HCT116 (cell line): ENCODE results near the gene CUL5. TPM values are rescaled to one million over a fixed set of nuclear protein-coding genes. Genes with fewer than 3 reads are reported as not detected.
A peak's percentile ranks its signal among the peaks of the same experiment; 100 is the strongest.

Experiments used
- ATAC-seq: fragments of 200-7000 bp; cut with Tn5 transposase; 2 replicates; pipeline ENCODE4 v1.9.1; 2020; ENCODE audit warnings: mild to moderate bottlenecking, moderate library complexity
- BruUV-seq: library from RNA; stranded (reverse); fragments of 400-500 nt; replicated peaks from 2 replicates; lab custom pipeline; 2021; lab: Mats Ljungman, UMichigan
- CTCF ChIA-PET: fragments of 300-600 bp; sonication (Branson Sonifier 250); formaldehyde crosslinking; loops from one replicate; lab custom pipeline; 2021; ENCODE audit warnings: antibody characterized with exemption; lab: Charles Lee
- POLR2A ChIA-PET: fragments of 300-600, 350-600 bp; sonication (Branson Sonifier 250); formaldehyde crosslinking; loops from one replicate; lab custom pipeline; 2021; ENCODE audit warnings: antibody characterized with exemption; lab: Charles Lee
- RAD21 ChIA-PET, 2 experiments: fragments of 300-600 bp; sonication (Branson Sonifier 250); formaldehyde crosslinking; loops; one replicate each; lab custom pipeline; 2023; ENCODE audit warnings: low total read pairs in 2 of 2; ENCODE audit not compliant: uncharacterized antibody in 2 of 2, unreplicated experiment in 2 of 2, low non-redundant PET in 1 of 2; lab: Charles Lee
- DNase-seq: peaks from one replicate; pipeline ENCODE4 v3.0.0-alpha.2; 2010; ENCODE audit warnings: low read depth, low spot score
- H2AFZ ChIP-seq: fragments of 200-600 bp; shearing (Covaris generic), sonication (generic); 2 replicates; pipeline ENCODE4 v1.6.1; 2017; ENCODE audit warnings: low read depth, mixed run types, mixed read lengths, antibody characterized with exemption, low read length; ENCODE audit not compliant: poor library complexity, severe bottlenecking
- H3K27ac ChIP-seq: 2 replicates; pipeline ENCODE4 v1.5.1; 2012; ENCODE audit warnings: low read depth, low read length
- H3K27me3 ChIP-seq: fragments of 200-600 bp; sonication (generic); 2 replicates; pipeline ENCODE4 v1.6.1; 2016; ENCODE audit warnings: mixed run types, low read length, mixed read lengths; ENCODE audit not compliant: insufficient read depth
- H3K36me3 ChIP-seq, 2 experiments: fragments of 200-500 bp in 1 of 2; fragments of 200-600 bp in 1 of 2; sonication (Bioruptor generic) in 1 of 2; sonication (generic) in 1 of 2; 2 replicates each; pipeline versions ENCODE4 v1.5.1 to v1.6.1; 2014 to 2016; ENCODE audit warnings: low read length in 2 of 2, inconsistent platforms in 1 of 2, mixed read lengths in 1 of 2, mixed run types in 1 of 2; ENCODE audit not compliant: insufficient read depth in 2 of 2, control insufficient read depth in 1 of 2
- H3K4me1 ChIP-seq, 2 experiments: fragments of 200-600 bp in 1 of 2; sonication (generic) in 1 of 2; 2 replicates each; pipeline versions ENCODE4 v1.5.1 to v1.6.1; 2012 to 2017; ENCODE audit warnings: low read length in 2 of 2, inconsistent platforms in 1 of 2, mild to moderate bottlenecking in 1 of 2, mixed read lengths in 1 of 2, mixed run types in 1 of 2, moderate library complexity in 1 of 2; ENCODE audit not compliant: insufficient read depth in 2 of 2, control insufficient read depth in 1 of 2
- H3K4me2 ChIP-seq: fragments of 200-600 bp; sonication (generic); 2 replicates; pipeline ENCODE4 v1.6.1; 2017; ENCODE audit warnings: mixed run types, low read length, mixed read lengths
- H3K4me3 ChIP-seq, 2 experiments: fragments of 200-600 bp in 1 of 2; sonication (generic) in 1 of 2; replicated peaks in 1 of 2; 2 replicates each; pipeline ENCODE4 v1.5.1; 2011 to 2016; ENCODE audit warnings: low read length in 2 of 2, control low read depth in 1 of 2, low read depth in 1 of 2, mild to moderate bottlenecking in 1 of 2, mixed read lengths in 1 of 2, mixed run types in 1 of 2
- H3K79me2 ChIP-seq: fragments of 200-600 bp; sonication (generic); 2 replicates; pipeline ENCODE4 v1.6.1; 2017; ENCODE audit warnings: mild to moderate bottlenecking, mixed run types, low read length, moderate library complexity, mixed read lengths; ENCODE audit not compliant: insufficient read depth
- H3K9ac ChIP-seq: fragments of 200-600 bp; sonication (generic); 2 replicates; pipeline ENCODE4 v1.6.1; 2016; ENCODE audit warnings: low read length, mixed read lengths
- H3K9me2 ChIP-seq: fragments of 200-600 bp; sonication (generic), shearing (Covaris generic); 2 replicates; pipeline ENCODE4 v1.6.1; 2017; ENCODE audit warnings: mixed run types, mild to moderate bottlenecking, moderate library complexity; ENCODE audit not compliant: insufficient read depth
- H3K9me3 ChIP-seq, 2 experiments: fragments of 200-500 bp in 1 of 2; fragments of 200-600 bp in 1 of 2; sonication (Bioruptor generic) in 1 of 2; sonication (generic) in 1 of 2; 2 replicates each; pipeline ENCODE4 v1.6.1; 2014 to 2017; ENCODE audit warnings: low read length in 2 of 2, mixed read lengths in 2 of 2, inconsistent platforms in 1 of 2, low read depth in 1 of 2, mild to moderate bottlenecking in 1 of 2, mixed run types in 1 of 2, moderate library complexity in 1 of 2; ENCODE audit not compliant: control insufficient read depth in 1 of 2, insufficient read depth in 1 of 2
- H4K20me1 ChIP-seq: fragments of 200-600 bp; sonication (generic), shearing (Covaris generic); 2 replicates; pipeline ENCODE4 v1.6.1; 2017; ENCODE audit warnings: mixed run types, mild to moderate bottlenecking, moderate library complexity; ENCODE audit not compliant: insufficient read depth
- CEBPB ChIP-seq: IDR thresholded peaks from 2 replicates; pipeline ENCODE4 v1.6.1; 2012; ENCODE audit warnings: low read depth
- EZH2 ChIP-seq: fragments of 200-600 bp; sonication (generic); IDR thresholded peaks from 2 replicates; pipeline ENCODE4 v1.6.1; 2017; ENCODE audit warnings: antibody characterized with exemption, mixed run types
- EZH2phosphoT487 ChIP-seq: fragments of 200-600 bp; IDR thresholded peaks from 2 replicates; pipeline ENCODE4 v1.6.1; 2018; ENCODE audit warnings: antibody characterized with exemption, borderline replicate concordance
- FOSL1 ChIP-seq: IDR thresholded peaks from 2 replicates; pipeline ENCODE4 v1.6.1; 2012; ENCODE audit warnings: low read depth
- POLR2A ChIP-seq: IDR thresholded peaks from 2 replicates; pipeline ENCODE4 v1.7.0; 2011; ENCODE audit warnings: borderline replicate concordance; ENCODE audit not compliant: insufficient read depth, insufficient read length; ENCODE audit errors: extremely low read depth
- YY1 ChIP-seq: IDR thresholded peaks from 2 replicates; pipeline ENCODE4 v1.6.1; 2011; ENCODE audit warnings: low read length, low read depth, moderate library complexity, mild to moderate bottlenecking; ENCODE audit not compliant: insufficient replicate concordance; ENCODE audit errors: extremely low read depth
- ZNF274 ChIP-seq: fragments of 200-500 bp; sonication (Bioruptor generic); IDR thresholded peaks from 2 replicates; pipeline ENCODE4 v1.6.1; 2014; ENCODE audit warnings: mild to moderate bottlenecking, low read depth, low read length, inconsistent platforms
- intact Hi-C: fragments of 100-400 bp; cut with micrococcal nuclease; formaldehyde crosslinking; loops from 2 replicates; pipeline ENCODE4 v1.10.0; 2022
- total RNA-seq: library from RNA; stranded (reverse); gene quantifications from one replicate; pipeline ENCODE4 v1.2.1, GENCODE V29; 2021; ENCODE audit not compliant: unreplicated experiment
- TF ChIP-seq, protein P1 (sequence below): IDR thresholded peaks from 2 replicates; pipeline ENCODE4 v1.6.1; 2012; ENCODE audit warnings: low read depth
- TF ChIP-seq, protein P2 (sequence below): IDR thresholded peaks from 2 replicates; pipeline ENCODE4 v1.6.1; 2011; ENCODE audit warnings: mild to moderate bottlenecking, low read length, moderate library complexity; ENCODE audit not compliant: insufficient replicate concordance; ENCODE audit errors: extremely low read depth
- TF ChIP-seq, protein P3 (sequence below): IDR thresholded peaks from 2 replicates; pipeline ENCODE4 v1.6.1; 2012

CUL5 gene
- total RNA-seq, 1 experiment from 2014 or later, result 41.9 TPM

DNA sequence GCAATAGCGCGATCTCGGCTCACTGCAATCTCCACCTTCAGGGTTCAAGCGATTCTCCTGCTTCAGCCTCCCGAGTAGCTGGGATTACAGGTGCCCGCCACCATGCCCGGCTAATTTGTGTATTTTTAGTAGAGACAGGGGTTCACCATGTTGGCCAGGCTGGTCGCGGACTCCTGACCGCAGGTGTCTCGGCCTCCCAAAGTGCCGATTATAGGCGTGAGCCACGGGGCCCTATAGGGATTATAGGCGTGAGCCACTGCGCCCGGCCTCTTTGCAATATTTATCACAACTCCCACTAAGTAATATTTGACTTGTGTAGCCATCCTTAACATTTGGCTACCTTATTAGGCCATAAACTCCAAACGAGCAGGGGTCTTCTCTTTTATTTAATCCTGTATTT is 879 bp upstream of the CUL5 start:
- DNase-seq (no peak), ATAC-seq (no peak)

GRCh38 chr11:108009497-108010370 is 1.0 kb downstream of the CUL5 start:
- RAD21 ChIA-PET, result interaction anchor here in 1 of 2 experiments (0.6 kb wide), 1 partner anchor 465 kb away, joined by 4 read pairs; no protein-coding TSS in a partner anchor
- CTCF ChIA-PET, result interaction anchor here (0.8 to 2.4 kb wide), 6 partner anchors 10 to 640 kb away, joined by 3 to 18 read pairs (median 6); no protein-coding TSS in a partner anchor
- H3K9me2 ChIP-seq, result no peaks in the 10 kb centered on the region
- ATAC-seq (peak; percentile 12), DNase-seq (no peak)
- intact Hi-C loops, result loop anchor here (2.0 kb wide), 1 partner anchor 645 kb away; no protein-coding TSS in a partner anchor
- H3K27ac ChIP-seq, result peak overlapping the region; percentile 92
- H3K4me3 ChIP-seq, result peak overlapping the region; percentile 93 to 94
- H3K27me3 ChIP-seq, result no peaks in the 10 kb centered on the region
- no peaks in the 10 kb centered on the region for H4K20me1 ChIP-seq
- H3K36me3 ChIP-seq, result no peaks in the 10 kb centered on the region
- POLR2A ChIA-PET, result interaction anchor here (1.1 to 1.9 kb wide), 2 partner anchors 10 to 14 kb away, joined by 3 to 7 read pairs; no protein-coding TSS in a partner anchor
- peaks cover 2 to 18% of the 10 kb centered on the region in 2 experiments; a peak in 3 of 4 replicates for H3K4me1 ChIP-seq
- H2AFZ ChIP-seq, result no peak overlapping the region
- TSS peak; percentile 52 for BruUV-seq
- H3K9ac ChIP-seq, result peak overlapping the region; percentile 97
- peak overlapping the region; percentile 80 for H3K4me2 ChIP-seq
- H3K9me3 ChIP-seq, result no peaks in the 10 kb centered on the region
- peaks cover 59% of the 10 kb centered on the region for H3K79me2 ChIP-seq
- TF ChIP-seq, protein P1, sequence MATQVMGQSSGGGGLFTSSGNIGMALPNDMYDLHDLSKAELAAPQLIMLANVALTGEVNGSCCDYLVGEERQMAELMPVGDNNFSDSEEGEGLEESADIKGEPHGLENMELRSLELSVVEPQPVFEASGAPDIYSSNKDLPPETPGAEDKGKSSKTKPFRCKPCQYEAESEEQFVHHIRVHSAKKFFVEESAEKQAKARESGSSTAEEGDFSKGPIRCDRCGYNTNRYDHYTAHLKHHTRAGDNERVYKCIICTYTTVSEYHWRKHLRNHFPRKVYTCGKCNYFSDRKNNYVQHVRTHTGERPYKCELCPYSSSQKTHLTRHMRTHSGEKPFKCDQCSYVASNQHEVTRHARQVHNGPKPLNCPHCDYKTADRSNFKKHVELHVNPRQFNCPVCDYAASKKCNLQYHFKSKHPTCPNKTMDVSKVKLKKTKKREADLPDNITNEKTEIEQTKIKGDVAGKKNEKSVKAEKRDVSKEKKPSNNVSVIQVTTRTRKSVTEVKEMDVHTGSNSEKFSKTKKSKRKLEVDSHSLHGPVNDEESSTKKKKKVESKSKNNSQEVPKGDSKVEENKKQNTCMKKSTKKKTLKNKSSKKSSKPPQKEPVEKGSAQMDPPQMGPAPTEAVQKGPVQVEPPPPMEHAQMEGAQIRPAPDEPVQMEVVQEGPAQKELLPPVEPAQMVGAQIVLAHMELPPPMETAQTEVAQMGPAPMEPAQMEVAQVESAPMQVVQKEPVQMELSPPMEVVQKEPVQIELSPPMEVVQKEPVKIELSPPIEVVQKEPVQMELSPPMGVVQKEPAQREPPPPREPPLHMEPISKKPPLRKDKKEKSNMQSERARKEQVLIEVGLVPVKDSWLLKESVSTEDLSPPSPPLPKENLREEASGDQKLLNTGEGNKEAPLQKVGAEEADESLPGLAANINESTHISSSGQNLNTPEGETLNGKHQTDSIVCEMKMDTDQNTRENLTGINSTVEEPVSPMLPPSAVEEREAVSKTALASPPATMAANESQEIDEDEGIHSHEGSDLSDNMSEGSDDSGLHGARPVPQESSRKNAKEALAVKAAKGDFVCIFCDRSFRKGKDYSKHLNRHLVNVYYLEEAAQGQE, result no peak
- no peak for TF ChIP-seq YY1
- no peak for TF ChIP-seq CEBPB
- TF ChIP-seq ZNF274, result no peak
- no peak for TF ChIP-seq EZH2
- TF ChIP-seq, protein P2, sequence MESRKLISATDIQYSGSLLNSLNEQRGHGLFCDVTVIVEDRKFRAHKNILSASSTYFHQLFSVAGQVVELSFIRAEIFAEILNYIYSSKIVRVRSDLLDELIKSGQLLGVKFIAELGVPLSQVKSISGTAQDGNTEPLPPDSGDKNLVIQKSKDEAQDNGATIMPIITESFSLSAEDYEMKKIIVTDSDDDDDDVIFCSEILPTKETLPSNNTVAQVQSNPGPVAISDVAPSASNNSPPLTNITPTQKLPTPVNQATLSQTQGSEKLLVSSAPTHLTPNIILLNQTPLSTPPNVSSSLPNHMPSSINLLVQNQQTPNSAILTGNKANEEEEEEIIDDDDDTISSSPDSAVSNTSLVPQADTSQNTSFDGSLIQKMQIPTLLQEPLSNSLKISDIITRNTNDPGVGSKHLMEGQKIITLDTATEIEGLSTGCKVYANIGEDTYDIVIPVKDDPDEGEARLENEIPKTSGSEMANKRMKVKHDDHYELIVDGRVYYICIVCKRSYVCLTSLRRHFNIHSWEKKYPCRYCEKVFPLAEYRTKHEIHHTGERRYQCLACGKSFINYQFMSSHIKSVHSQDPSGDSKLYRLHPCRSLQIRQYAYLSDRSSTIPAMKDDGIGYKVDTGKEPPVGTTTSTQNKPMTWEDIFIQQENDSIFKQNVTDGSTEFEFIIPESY, result no peak
- no peak for TF ChIP-seq FOSL1

More for the DNA sequence above, 879 bp upstream of the CUL5 start:
- Histone ChIP-seq H3K79me2 (peaks cover 40% of the 10 kb centered on the region), H3K27me3 (no peaks in the 10 kb centered on the region), H3K9ac (no peak overlapping the region), H3K36me3 (no peaks in the 10 kb centered on the region), H3K9me2 (no peaks in the 10 kb centered on the region), H3K4me1 (peaks cover 2 to 21% of the 10 kb centered on the region in 2 experiments; a peak in 3 of 4 replicates), H2AFZ (peak overlapping the region; percentile 48)
- ChIA-PET CTCF (interaction anchor here (2.2 kb wide), 1 partner anchor 8 kb away, joined by 18 read pairs; no protein-coding TSS in a partner anchor), POLR2A (interaction anchor here (1.9 kb wide), 1 partner anchor 8 kb away, joined by 7 read pairs; no protein-coding TSS in a partner anchor)
- no TSS peak for BruUV-seq
- intact Hi-C loops, result loop anchor here (2.0 kb wide), 1 partner anchor 647 kb away; no protein-coding TSS in a partner anchor
- TF ChIP-seq POLR2A (no peak), EZH2phosphoT487 (no peak), EZH2 (no peak), YY1 (no peak)
- TF ChIP-seq, protein P3, sequence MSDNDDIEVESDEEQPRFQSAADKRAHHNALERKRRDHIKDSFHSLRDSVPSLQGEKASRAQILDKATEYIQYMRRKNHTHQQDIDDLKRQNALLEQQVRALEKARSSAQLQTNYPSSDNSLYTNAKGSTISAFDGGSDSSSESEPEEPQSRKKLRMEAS, result no peak
- TF ChIP-seq, all 23 proteins: peak for 0
- RAD21 ChIA-PET, result no interaction called here
- Histone ChIP-seq H3K27ac (no peak overlapping the region), H4K20me1 (no peaks in the 10 kb centered on the region), H3K4me3 (peak overlapping the region in 1 of 2 experiments; percentile 94; a peak in 1 of 4 replicates), H3K4me2 (peak overlapping the region; percentile 80), H3K9me3 (no peaks in the 10 kb centered on the region)
